Measurements from ENCODE around the gene RRAGC. TPM values are rescaled to one million over a fixed set of nuclear protein-coding genes. Genes with fewer than 3 reads are reported as not detected.

Gene RRAGC
- 3.7 and 5.3 TPM in 2 replicates for total RNA-seq
- 10.3 and 13.7 TPM in 2 replicates for polyA plus RNA-seq

- TF ChIP-seq CTCF (IDR thresholded peaks at IDR 0.05; ENCODE audit: low read depth, low read length), result no peak
- peak within 1 kb of the TSS; percentile 90 for H3K27ac ChIP-seq
- peaks cover 10% of the 10 kb centered on the region for H3K4me1 ChIP-seq (ENCODE audit: low read depth)
Measured at GRCh38 chr1:38859561-38860453, at the start of gene RRAGC. RRAGC (minus strand) TSS chr1:38859772; CDS start chr1:38859646, 126 bp downstream.

GRCh38 chr1:38908821-38909220 lies 49.2 kb upstream of the RRAGC start:
- Histone ChIP-seq H3K4me1 (ENCODE audit: low read depth) (no peaks in the 10 kb centered on the region), H3K9me3 (ENCODE audit: low read depth) (no peaks in the 10 kb centered on the region), H3K4me3 (no peak overlapping the region), H3K27me3 (no peaks in the 10 kb centered on the region), H3K36me3 (no peaks in the 10 kb centered on the region), H3K27ac (no peak overlapping the region)
- DNase-seq (ENCODE audit: low read depth in 1 of 2, low spot score in 1 of 2), result no peak
- TF ChIP-seq CTCF (IDR thresholded peaks at IDR 0.05; ENCODE audit: low read depth, low read length), result no peak

More at GRCh38 chr1:38859561-38860453, at the start of gene RRAGC:
- Histone ChIP-seq H3K27me3 (no peaks in the 10 kb centered on the region), H3K36me3 (peaks cover 18% of the 10 kb centered on the region), H3K4me3 (peak within 1 kb of the TSS; percentile 97), H3K9me3 (ENCODE audit: low read depth) (no peaks in the 10 kb centered on the region)
- DNase-seq (ENCODE audit: low read depth in 1 of 2, low spot score in 1 of 2), result peak; percentile 99 to 100

- no peaks in the 10 kb centered on the region for H3K36me3 ChIP-seq
- H3K9me3 ChIP-seq (ENCODE audit: low read depth), result no peaks in the 10 kb centered on the region
- no peak for TF ChIP-seq CTCF (IDR thresholded peaks at IDR 0.05; ENCODE audit: low read depth, low read length)
- no peak overlapping the region for H3K4me3 ChIP-seq
- H3K27ac ChIP-seq, result no peak overlapping the region
- no peaks in the 10 kb centered on the region for H3K4me1 ChIP-seq (ENCODE audit: low read depth)
- DNase-seq (ENCODE audit: low read depth in 1 of 2, low spot score in 1 of 2), result no peak
- no peaks in the 10 kb centered on the region for H3K27me3 ChIP-seq
Measured at GRCh38 chr1:38905985-38906384, 46.4 kb upstream of the RRAGC start.

- H3K4me3 ChIP-seq, result no peak overlapping the region
- no peaks in the 10 kb centered on the region for H3K36me3 ChIP-seq
- no peaks in the 10 kb centered on the region for H3K4me1 ChIP-seq (ENCODE audit: low read depth)
- no peak for TF ChIP-seq CTCF (IDR thresholded peaks at IDR 0.05; ENCODE audit: low read depth, low read length)
- no peak overlapping the region for H3K27ac ChIP-seq
- no peaks in the 10 kb centered on the region for H3K27me3 ChIP-seq
- H3K9me3 ChIP-seq (ENCODE audit: low read depth), result no peaks in the 10 kb centered on the region
- no peak for DNase-seq (ENCODE audit: low read depth in 1 of 2, low spot score in 1 of 2)
Measured at GRCh38 chr1:38899560-38899959, 40.0 kb upstream of the RRAGC start.

GRCh38 chr1:38898653-38899230 lies 39.2 kb upstream of the RRAGC start:
- Histone ChIP-seq H3K27ac (no peak overlapping the region), H3K36me3 (no peaks in the 10 kb centered on the region), H3K4me3 (no peak overlapping the region), H3K4me1 (ENCODE audit: low read depth) (no peaks in the 10 kb centered on the region), H3K27me3 (no peaks in the 10 kb centered on the region), H3K9me3 (ENCODE audit: low read depth) (no peaks in the 10 kb centered on the region)
- no peak for DNase-seq (ENCODE audit: low read depth in 1 of 2, low spot score in 1 of 2)
- no peak for TF ChIP-seq CTCF (IDR thresholded peaks at IDR 0.05; ENCODE audit: low read depth, low read length)
